Lower leg skin (tissue), 4 donors: ENCODE measurements around the gene ADGRL4. TPM values are rescaled to one million over a fixed set of nuclear protein-coding genes. Genes with fewer than 3 reads are reported as not detected.

Experiments used
- DNase-seq, 2 donors: peaks; one replicate each; pipeline ENCODE4 v3.0.0-alpha.2; 2019; ENCODE audit warnings: low spot score in 2 of 2
- H3K4me3 ChIP-seq: fragments of 200-600 bp; sonication (generic); 2 replicates; pipeline ENCODE4 v1.5.1; 2017; ENCODE audit warnings: mild to moderate bottlenecking, low read depth; ENCODE audit not compliant: poor library complexity, severe bottlenecking
- CTCF ChIP-seq, 3 donors: fragments of 450-650 bp; IDR thresholded peaks; one replicate each; pipeline ENCODE4 v1.5.1; 2016; ENCODE audit warnings: antibody characterized with exemption in 3 of 3, mild to moderate bottlenecking in 3 of 3, moderate library complexity in 2 of 3
- POLR2A ChIP-seq, 2 donors: fragments of 450-650 bp; IDR thresholded peaks; one replicate each; pipeline ENCODE4 v1.6.1; 2016 to 2017; ENCODE audit warnings: antibody characterized with exemption in 2 of 2, mild to moderate bottlenecking in 1 of 2, moderate library complexity in 1 of 2
- WGBS, 2 donors: methylation state at CpG; one replicate each; pipeline ENCODE4 v1.1.5; 2018; 5-methylcytosine and 5-hydroxymethylcytosine counted together
- intact Hi-C: fragments of 100-400 bp; cut with DNase I; formaldehyde crosslinking; loops from one replicate; pipeline ENCODE4 v1.15.0; 2023; ENCODE audit warnings: low total_unique reads
- total RNA-seq, 4 donors: library from RNA; depleted of rRNA; stranded (reverse); fragments of >200 nt; gene quantifications; one replicate each; pipeline ENCODE4 v1.1.0, GENCODE V29; 2016

Gene ADGRL4
- total RNA-seq, 4 donors from 2014 or later: 6.7 to 16.6 (median 9.7) TPM

DNA sequence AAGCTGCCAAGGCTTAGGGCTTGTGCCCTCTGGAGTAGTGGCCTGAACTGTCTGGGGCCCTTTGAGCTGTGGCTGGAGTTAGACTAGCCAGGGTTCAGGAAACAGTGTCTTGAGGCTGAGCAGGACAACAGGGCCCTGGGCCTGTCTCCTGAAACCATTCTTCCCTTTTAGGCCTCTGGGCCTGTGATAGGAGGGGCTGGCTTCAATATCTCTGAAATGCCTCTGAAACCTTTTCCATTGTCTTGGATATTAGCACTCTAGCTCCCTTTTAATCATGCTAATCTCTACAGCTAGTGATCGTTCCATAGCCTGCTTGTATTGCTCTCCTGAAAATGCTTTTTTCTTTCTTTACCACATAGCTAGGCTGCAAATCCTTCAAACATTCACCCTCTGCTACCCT lies 135.3 kb downstream of the ADGRL4 start:
- H3K4me3 ChIP-seq: no peak overlapping the region
- intact Hi-C loops: no loop called here
- DNase-seq: no peak
- TF ChIP-seq POLR2A (IDR thresholded peaks at IDR 0.05) (no peak), CTCF (IDR thresholded peaks at IDR 0.05) (no peak)
- 90 to 92% methylated on average over 1 of the region's 1 CpG for WGBS, 2 donors

DNA sequence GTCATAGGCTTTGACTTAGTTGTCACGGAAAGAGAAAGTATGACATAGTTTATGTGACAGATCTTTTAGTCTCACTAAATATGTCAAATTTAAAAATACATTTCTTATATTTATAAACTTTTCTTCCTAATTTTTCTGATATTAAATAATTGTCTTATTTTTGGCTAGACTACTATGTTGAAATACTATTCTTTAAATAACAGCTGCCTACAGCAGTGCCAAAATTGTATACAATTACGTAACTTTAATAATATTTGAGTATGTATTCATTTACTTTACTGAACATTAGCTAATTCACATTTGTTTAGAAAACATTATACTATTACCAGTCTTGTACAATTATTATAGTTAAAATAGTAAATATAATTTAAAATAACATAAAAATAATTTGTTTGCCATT lies 137.4 kb downstream of the ADGRL4 start:
- no peak overlapping the region for H3K4me3 ChIP-seq
- intact Hi-C loops: no loop called here
- 65 to 70% methylated on average over 2 of the region's 2 CpGs for WGBS, 2 donors
- no peak for TF ChIP-seq CTCF (IDR thresholded peaks at IDR 0.05)
- TF ChIP-seq POLR2A (IDR thresholded peaks at IDR 0.05): no peak
- DNase-seq: no peak

- no peak overlapping the region for H3K4me3 ChIP-seq
- no peak for DNase-seq
- intact Hi-C loops: no loop called here
- TF ChIP-seq POLR2A (IDR thresholded peaks at IDR 0.05) (no peak), CTCF (IDR thresholded peaks at IDR 0.05) (no peak)
- 95 to 98% methylated on average over 2 of the region's 2 CpGs for WGBS, 2 donors
These were observed 142.4 kb downstream of the ADGRL4 start for GRCh38 chr1:78864175-78864574.

GRCh38 chr1:78856096-78856495 lies 150.4 kb downstream of the ADGRL4 start:
- H3K4me3 ChIP-seq: no peak overlapping the region
- 78 to 81% methylated on average over 2 of the region's 2 CpGs for WGBS, 2 donors
- TF ChIP-seq POLR2A (IDR thresholded peaks at IDR 0.05): no peak
- no peak for DNase-seq
- intact Hi-C loops: no loop called here

GRCh38 chr1:78855258-78855657 lies 151.3 kb downstream of the ADGRL4 start:
- intact Hi-C loops: no loop called here
- no peak overlapping the region for H3K4me3 ChIP-seq
- TF ChIP-seq CTCF (IDR thresholded peaks at IDR 0.05) (no peak), POLR2A (IDR thresholded peaks at IDR 0.05) (no peak)
- DNase-seq: no peak

GRCh38 chr1:78854556-78854955 lies 152.0 kb downstream of the ADGRL4 start:
- TF ChIP-seq POLR2A (IDR thresholded peaks at IDR 0.05) (no peak), CTCF (IDR thresholded peaks at IDR 0.05) (no peak)
- DNase-seq: no peak
- intact Hi-C loops: no loop called here
- H3K4me3 ChIP-seq: no peak overlapping the region
- WGBS, 2 donors: 86 to 90% methylated on average over 5 of the region's 5 CpGs
